T-cell (primary cell): Measurements from ENCODE around the gene SPINK4. TPM values are rescaled to one million over a fixed set of nuclear protein-coding genes. Genes with fewer than 3 reads are reported as not detected.

Source experiments
- ATAC-seq, 4 experiments: fragments of 200-7000 bp in 3 of 4; fragments of 150-1000 bp in 1 of 4; cut with Tn5 transposase; replicated peaks in 1 of 4; 1 replicate in 3 of 4; 2 replicates in 1 of 4; pipeline ENCODE4 v1.10.0; 2021; ENCODE audit warnings: moderate library complexity in 3 of 4, mild to moderate bottlenecking in 2 of 4, moderate number of reproducible peaks in 1 of 4
- CTCF ChIA-PET, 2 donors: fragments of 300-600 bp; sonication (Branson Sonifier 250); formaldehyde crosslinking; loops; one replicate each; lab custom pipeline; 2022; ENCODE audit warnings: antibody characterized with exemption in 2 of 2; lab: Charles Lee
- POLR2A ChIA-PET, 2 donors: fragments of 300-600 bp; sonication (Branson Sonifier 250); formaldehyde crosslinking; loops; one replicate each; lab custom pipeline; 2022; ENCODE audit warnings: antibody characterized with exemption in 2 of 2; lab: Charles Lee
- DNase-seq, 35 experiments: peaks; one replicate each; pipeline versions ENCODE4 v3.0.0 to v3.0.0-alpha.2; 2013 to 2023
- H3K27ac ChIP-seq: one replicate; pipeline ENCODE4 v1.5.1; 2013; ENCODE audit warnings: low read length
- H3K27me3 ChIP-seq, 2 experiments: replicated peaks in 1 of 2; 1 replicate in 1 of 2; 2 replicates in 1 of 2; pipeline versions ENCODE4 v1.6.1 to v1.7.0; 2013; ENCODE audit warnings: low read length in 1 of 2, mixed read lengths in 1 of 2; ENCODE audit not compliant: control insufficient read depth in 2 of 2, insufficient read depth in 2 of 2; ENCODE audit errors: extremely low read depth in 1 of 2
- H3K36me3 ChIP-seq, 2 donors: 1 replicate in 1 of 2; 2 replicates in 1 of 2; pipeline versions ENCODE4 v1.6.1 to v1.7.0; 2013; ENCODE audit warnings: low read length in 1 of 2; ENCODE audit not compliant: control insufficient read depth in 2 of 2, insufficient read depth in 1 of 2; ENCODE audit errors: extremely low read depth in 1 of 2
- H3K4me1 ChIP-seq, 2 experiments: 1 replicate in 1 of 2; 2 replicates in 1 of 2; pipeline versions ENCODE4 v1.6.1 to v1.7.0; 2013; ENCODE audit warnings: low read length in 2 of 2, mixed read lengths in 1 of 2; ENCODE audit not compliant: insufficient read depth in 2 of 2, control insufficient read depth in 1 of 2; ENCODE audit errors: extremely low read depth in 1 of 2
- H3K4me3 ChIP-seq, 2 donors: 1 replicate in 1 of 2; 2 replicates in 1 of 2; pipeline versions ENCODE4 v1.5.1 to v1.7.0; 2013; ENCODE audit warnings: mild to moderate bottlenecking in 2 of 2, low read length in 1 of 2, moderate library complexity in 1 of 2; ENCODE audit not compliant: control insufficient read depth in 1 of 2; ENCODE audit errors: extremely low read depth in 1 of 2
- H3K9me3 ChIP-seq: 2 replicates; pipeline ENCODE4 v1.7.0; 2013
- H3K27ac Mint-ChIP-seq, 2 donors: one replicate each; pipeline ENCODE4 v1.8.0; 2020 to 2021; ENCODE audit warnings: mild to moderate bottlenecking in 2 of 2, mixed read lengths in 2 of 2
- H3K27me3 Mint-ChIP-seq, 2 donors: one replicate each; pipeline ENCODE4 v1.8.0; 2021 to 2022; ENCODE audit warnings: mixed read lengths in 2 of 2
- H3K36me3 Mint-ChIP-seq: one replicate; pipeline ENCODE4 v1.8.0; 2021; ENCODE audit warnings: mixed read lengths
- H3K4me1 Mint-ChIP-seq, 3 donors: one replicate each; pipeline ENCODE4 v1.8.0; 2020 to 2022; ENCODE audit warnings: mixed read lengths in 3 of 3, mild to moderate bottlenecking in 1 of 3
- H3K4me3 Mint-ChIP-seq, 3 donors: one replicate each; pipeline ENCODE4 v1.8.0; 2020 to 2022; ENCODE audit warnings: mild to moderate bottlenecking in 3 of 3, mixed read lengths in 3 of 3, moderate library complexity in 3 of 3
- H3K9me3 Mint-ChIP-seq, 3 donors: one replicate each; pipeline ENCODE4 v1.8.0; 2020 to 2022; ENCODE audit warnings: mixed read lengths in 3 of 3
- WGBS: methylation state at CpG from one replicate; pipeline ENCODE4 v1.1.5; 2013; ENCODE audit warnings: missing lambda C conversion rate; ENCODE audit not compliant: insufficient coverage; 5-methylcytosine and 5-hydroxymethylcytosine counted together
- total RNA-seq, 35 experiments: library from RNA in 6 of 35; stranded (reverse) in 6 of 35; fragments of 120-200 nt in 1 of 35; gene quantifications; one replicate each; pipeline versions ENCODE4 v1.2.1 to v1.2.4 and lab custom pipeline; 2013 to 2026

Gene SPINK4, protein sequence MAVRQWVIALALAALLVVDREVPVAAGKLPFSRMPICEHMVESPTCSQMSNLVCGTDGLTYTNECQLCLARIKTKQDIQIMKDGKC
- total RNA-seq (not detected), total RNA-seq (lab: John Stamatoyannopoulos, UW) (0 to 0.05 (median 0) reads per million in 29 experiments)
- total RNA-seq (2013) = not detected

DNA sequence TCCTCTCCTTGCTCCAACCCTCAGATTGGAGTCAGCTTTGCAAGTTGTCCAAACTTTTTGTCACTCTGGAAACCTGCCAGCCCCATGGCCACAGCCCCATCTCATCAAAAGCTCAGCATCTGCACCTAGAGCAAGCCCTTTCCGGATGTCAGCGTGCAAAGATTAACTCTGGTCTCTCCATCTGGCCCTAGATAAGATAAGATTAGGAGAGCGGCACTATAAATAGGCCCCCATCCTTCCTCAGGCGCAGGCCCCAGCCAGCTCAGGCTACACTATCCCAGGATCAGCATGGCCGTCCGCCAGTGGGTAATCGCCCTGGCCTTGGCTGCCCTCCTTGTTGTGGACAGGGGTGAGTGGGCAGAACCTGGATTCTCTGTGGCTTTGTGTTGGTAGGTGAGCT is at the start of gene SPINK4:
Gene SPINK4, plus strand, starts transcription at position 247 of the 400 bp plus-strand sequence. Its CDS starts 42 bp downstream, at position 289.
- CTCF ChIA-PET = no interaction called here
- no peaks in the 10 kb centered on the region for H3K9me3 ChIP-seq
- POLR2A ChIA-PET = interaction anchor here in 1 of 2 donors (1.0 kb wide), 1 partner anchor 144 kb away, joined by 3 read pairs; no protein-coding TSS in a partner anchor
- Mint-ChIP-seq H3K27me3 (peaks cover 0 to 6% of the 10 kb centered on the region in 2 donors), H3K9me3 (no peaks in the 10 kb centered on the region), H3K4me3 (no peak within 1 kb of the TSS), H3K4me1 (peaks cover 0 to 6% (median 3%) of the 10 kb centered on the region in 3 donors), H3K27ac (no peak within 1 kb of the TSS), H3K36me3 (no peaks in the 10 kb centered on the region)
- DNase-seq (no peak), ATAC-seq (peak in 1 of 4 experiments; percentile 10)
- peaks cover 0 to 4% of the 10 kb centered on the region in 2 experiments for H3K4me1 ChIP-seq
- 83% methylated on average over 3 of the region's 7 CpGs for WGBS
- no peak within 1 kb of the TSS for H3K27ac ChIP-seq
- H3K27me3 ChIP-seq = peaks cover 0 to 20% of the 10 kb centered on the region in 2 experiments
- H3K36me3 ChIP-seq = no peaks in the 10 kb centered on the region
- no peak within 1 kb of the TSS for H3K4me3 ChIP-seq

DNA sequence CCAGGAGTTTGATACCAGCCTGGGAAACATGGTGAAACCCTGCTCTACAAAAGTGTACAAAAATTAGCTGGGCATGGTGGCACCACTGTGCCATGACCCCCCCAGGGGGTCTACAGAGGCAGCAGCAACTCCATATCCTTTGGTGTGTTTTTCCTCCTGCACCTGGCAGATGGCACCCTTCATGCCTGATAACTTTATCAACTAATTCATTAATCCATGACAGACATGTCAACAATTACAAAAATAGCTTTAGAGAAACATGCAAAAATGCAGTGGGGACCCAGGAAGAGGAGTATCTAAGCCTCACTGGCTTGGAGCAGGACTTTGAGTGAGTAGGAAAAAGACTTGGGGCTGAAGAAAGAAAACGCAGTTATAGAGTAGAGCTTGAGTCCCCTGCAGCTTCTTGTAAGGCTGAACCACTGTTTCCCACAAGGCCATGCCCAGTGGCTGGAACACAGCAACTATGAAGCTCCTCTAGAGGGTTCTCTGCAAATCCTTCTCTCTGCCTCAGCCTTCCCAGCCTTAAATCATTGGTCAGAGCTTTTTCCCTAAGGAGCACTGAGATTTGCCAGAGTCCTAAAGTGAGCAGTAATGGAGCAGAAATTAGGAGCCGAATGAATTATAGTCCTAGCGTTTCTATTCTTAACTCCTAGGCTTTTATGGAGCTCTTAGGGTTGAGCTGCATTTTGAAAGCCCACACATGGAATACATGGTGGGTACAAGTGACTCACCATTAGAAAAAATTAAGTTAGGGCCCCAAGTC is 47.3 kb upstream of the SPINK4 start:
- Histone ChIP-seq H3K27me3 (no peaks in the 10 kb centered on the region), H3K27ac (no peak overlapping the region), H3K4me3 (no peak overlapping the region), H3K36me3 (no peaks in the 10 kb centered on the region), H3K4me1 (no peaks in the 10 kb centered on the region), H3K9me3 (no peaks in the 10 kb centered on the region)
- POLR2A ChIA-PET = interaction anchor here in 1 of 2 donors (0.6 kb wide), 1 partner anchor 87 kb away, joined by 3 read pairs; no protein-coding TSS in a partner anchor
- H3K36me3 Mint-ChIP-seq = no peaks in the 10 kb centered on the region
- WGBS = 80% methylated on average over 1 of the region's 3 CpGs
- no peaks in the 10 kb centered on the region for H3K4me1 Mint-ChIP-seq
- H3K9me3 Mint-ChIP-seq = no peaks in the 10 kb centered on the region
- H3K27me3 Mint-ChIP-seq = no peaks in the 10 kb centered on the region
- ATAC-seq = no peak
- no peak overlapping the region for H3K4me3 Mint-ChIP-seq
- DNase-seq = no peak
- CTCF ChIA-PET = interaction anchor here (0.5 to 0.7 kb wide), 2 partner anchors 33 to 127 kb away, joined by 3 to 6 read pairs; no protein-coding TSS in a partner anchor
- H3K27ac Mint-ChIP-seq = no peak overlapping the region

DNA sequence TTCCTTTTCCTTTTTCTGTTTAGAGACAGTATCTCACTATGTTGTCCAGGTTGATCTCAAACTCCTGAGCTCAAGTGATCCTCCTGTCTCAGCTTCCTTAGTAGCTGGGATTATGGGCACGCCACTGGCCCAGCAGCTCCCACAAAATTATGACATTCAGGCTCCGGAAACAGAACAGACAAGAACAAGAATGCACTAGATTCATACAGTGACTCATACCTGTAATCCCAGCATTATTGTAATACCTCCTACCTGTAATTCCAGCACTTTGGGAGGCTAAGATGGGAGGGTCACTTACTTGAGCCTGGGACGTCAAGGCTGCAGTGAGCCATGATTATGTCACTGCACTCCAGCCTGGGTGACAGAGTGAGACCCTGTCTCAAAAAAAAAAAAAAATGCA is 46.1 kb upstream of the SPINK4 start:
- no peak for DNase-seq
- H3K4me3 Mint-ChIP-seq = no peak overlapping the region
- H3K36me3 ChIP-seq = no peaks in the 10 kb centered on the region
- no peak overlapping the region for H3K27ac Mint-ChIP-seq
- no peaks in the 10 kb centered on the region for H3K27me3 ChIP-seq
- ChIA-PET POLR2A (interaction anchor here (0.6 to 0.7 kb wide), 2 partner anchors 1390 to 1774 kb away, joined by 5 to 8 read pairs; no protein-coding TSS in a partner anchor), CTCF (no interaction called here)
- no peak overlapping the region for H3K27ac ChIP-seq
- H3K4me1 Mint-ChIP-seq = no peaks in the 10 kb centered on the region
- H3K27me3 Mint-ChIP-seq = no peaks in the 10 kb centered on the region
- no peak for ATAC-seq
- H3K9me3 Mint-ChIP-seq = no peaks in the 10 kb centered on the region
- 100% methylated on average over 2 of the region's 3 CpGs for WGBS
- no peaks in the 10 kb centered on the region for H3K4me1 ChIP-seq
- no peak overlapping the region for H3K4me3 ChIP-seq
- H3K36me3 Mint-ChIP-seq = no peaks in the 10 kb centered on the region
- H3K9me3 ChIP-seq = no peaks in the 10 kb centered on the region

DNA sequence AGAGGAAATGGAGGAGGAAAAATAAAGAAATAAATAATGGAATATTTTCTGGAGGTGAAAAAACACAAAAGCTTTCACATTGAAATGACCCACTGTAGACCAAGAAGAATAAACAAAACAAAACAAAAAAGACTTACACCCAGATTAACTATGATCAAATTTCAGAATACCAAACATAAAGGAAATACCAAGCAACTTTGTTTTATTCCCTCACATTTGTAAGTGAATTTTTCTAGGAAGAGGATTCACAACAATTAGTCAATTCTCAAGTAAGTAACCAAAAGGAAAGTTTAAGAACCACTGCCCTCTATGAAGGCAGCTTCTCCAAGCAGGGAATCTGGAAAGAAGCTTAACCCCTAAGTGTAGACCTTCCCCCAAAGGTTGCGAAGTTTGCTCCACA is 43.2 kb upstream of the SPINK4 start:
- Mint-ChIP-seq H3K4me1 (no peaks in the 10 kb centered on the region), H3K36me3 (no peaks in the 10 kb centered on the region), H3K27me3 (no peaks in the 10 kb centered on the region), H3K27ac (no peak overlapping the region), H3K4me3 (no peak overlapping the region), H3K9me3 (no peaks in the 10 kb centered on the region)
- Histone ChIP-seq H3K36me3 (no peaks in the 10 kb centered on the region), H3K4me1 (no peaks in the 10 kb centered on the region), H3K4me3 (no peak overlapping the region), H3K27me3 (no peaks in the 10 kb centered on the region), H3K9me3 (no peaks in the 10 kb centered on the region), H3K27ac (no peak overlapping the region)
- ATAC-seq (no peak), DNase-seq (no peak)
- POLR2A ChIA-PET = interaction anchor here in 1 of 2 donors (0.6 kb wide), 1 partner anchor 46 kb away, joined by 5 read pairs; no protein-coding TSS in a partner anchor
- 89% methylated on average over 1 of the region's 1 CpG for WGBS
- CTCF ChIA-PET = interaction anchor here in 1 of 2 donors (1.0 kb wide), 1 partner anchor 28 kb away, joined by 3 read pairs; no protein-coding TSS in a partner anchor

DNA sequence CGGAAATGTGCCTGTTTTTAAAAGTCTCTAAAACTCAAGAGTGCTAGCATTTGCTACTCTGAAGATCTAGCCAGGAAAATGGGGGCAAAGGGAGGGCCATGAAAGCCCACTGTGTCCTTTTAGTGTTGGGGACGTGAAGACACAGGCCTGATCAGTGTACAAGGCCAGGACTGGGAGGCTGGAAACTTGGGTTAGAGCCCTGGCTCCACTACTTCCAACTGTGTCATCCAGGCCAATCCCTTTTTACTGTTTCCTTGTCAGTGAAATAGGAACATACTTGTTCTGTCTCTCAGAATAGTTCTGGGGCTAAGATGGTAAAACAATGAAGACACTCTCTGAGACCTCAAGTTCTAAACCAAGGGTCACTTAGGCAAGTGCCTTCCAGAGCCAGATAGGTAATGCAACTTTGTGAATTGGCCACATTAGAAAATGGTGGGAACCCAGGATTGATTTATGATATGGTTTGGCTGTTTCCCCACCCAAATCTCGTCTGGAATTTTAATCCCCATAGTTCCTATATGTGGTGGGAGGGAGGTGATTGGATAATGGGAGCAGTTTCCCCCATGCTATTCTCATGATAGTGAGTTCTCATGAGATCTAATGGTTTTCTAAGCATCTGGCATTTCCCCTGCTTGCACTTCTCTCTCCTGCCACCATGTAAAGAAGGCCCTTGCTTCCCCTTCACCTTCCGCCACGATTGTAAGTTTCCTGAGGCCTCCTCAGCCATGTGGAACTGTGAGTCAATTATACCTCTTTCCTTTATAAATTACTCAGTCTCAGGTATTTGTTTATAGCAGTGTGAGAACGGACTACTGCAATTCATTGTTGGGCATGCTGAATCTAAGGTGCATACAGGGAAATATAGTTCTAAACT is 42.5 kb upstream of the SPINK4 start:
- Mint-ChIP-seq H3K9me3 (no peaks in the 10 kb centered on the region), H3K4me3 (no peak overlapping the region), H3K36me3 (no peaks in the 10 kb centered on the region), H3K27me3 (no peaks in the 10 kb centered on the region), H3K4me1 (peaks cover 1 to 7% (median 7%) of the 10 kb centered on the region in 3 donors), H3K27ac (no peak overlapping the region)
- no peak for DNase-seq
- Histone ChIP-seq H3K36me3 (no peaks in the 10 kb centered on the region), H3K27me3 (peaks cover 0 to 5% of the 10 kb centered on the region in 2 experiments), H3K4me3 (no peak overlapping the region), H3K9me3 (no peaks in the 10 kb centered on the region), H3K27ac (no peak overlapping the region), H3K4me1 (peaks cover 0 to 5% of the 10 kb centered on the region in 2 experiments)
- WGBS = 100% methylated on average over 2 of the region's 6 CpGs
- CTCF ChIA-PET = no interaction called here
- ATAC-seq = no peak
- POLR2A ChIA-PET = no interaction called here

DNA sequence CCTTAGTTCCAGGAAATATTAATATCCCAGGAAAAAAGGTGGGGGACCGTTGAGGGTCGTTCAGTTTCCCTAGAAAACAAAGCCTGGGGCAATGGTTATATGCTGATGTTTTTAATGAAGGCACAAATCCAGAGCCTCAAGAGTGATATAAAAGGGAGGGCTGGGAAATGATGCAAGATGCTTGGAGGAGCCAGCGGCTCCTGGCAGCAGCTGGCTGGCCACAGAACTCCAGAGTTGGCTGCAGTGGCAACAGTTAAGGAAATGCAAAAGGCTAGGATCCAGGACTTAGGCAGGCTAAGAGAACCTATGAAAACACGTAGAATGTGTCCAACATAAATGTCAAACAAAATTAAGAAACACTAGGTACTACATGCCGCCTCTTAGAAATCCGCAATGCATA is 41.8 kb upstream of the SPINK4 start:
- CTCF ChIA-PET = no interaction called here

More for the DNA sequence above, 41.8 kb upstream of the SPINK4 start:
- 90% methylated on average over 6 of the region's 6 CpGs for WGBS
- H3K27me3 ChIP-seq = peaks cover 0 to 7% of the 10 kb centered on the region in 2 experiments
- H3K4me3 Mint-ChIP-seq = no peak overlapping the region
- H3K36me3 Mint-ChIP-seq = no peaks in the 10 kb centered on the region
- H3K4me1 Mint-ChIP-seq = peaks cover 7 to 11% (median 11%) of the 10 kb centered on the region in 3 donors
- H3K9me3 ChIP-seq = no peaks in the 10 kb centered on the region
- ATAC-seq (no peak), DNase-seq (no peak)
- H3K4me1 ChIP-seq = peaks cover 0 to 11% of the 10 kb centered on the region in 2 experiments
- no peaks in the 10 kb centered on the region for H3K9me3 Mint-ChIP-seq
- no peak overlapping the region for H3K27ac ChIP-seq
- H3K27me3 Mint-ChIP-seq = no peaks in the 10 kb centered on the region
- H3K27ac Mint-ChIP-seq = no peak overlapping the region
- POLR2A ChIA-PET = no interaction called here
- no peak overlapping the region for H3K4me3 ChIP-seq
- H3K36me3 ChIP-seq = no peaks in the 10 kb centered on the region
